ENCODE results near the gene ZNF22.
"Not testable (repeated sequence)": the region's sequence is repeated elsewhere in the genome, so short reads cannot be mapped to it uniquely, and the experiment has no call there.

Gene ZNF22

DNA sequence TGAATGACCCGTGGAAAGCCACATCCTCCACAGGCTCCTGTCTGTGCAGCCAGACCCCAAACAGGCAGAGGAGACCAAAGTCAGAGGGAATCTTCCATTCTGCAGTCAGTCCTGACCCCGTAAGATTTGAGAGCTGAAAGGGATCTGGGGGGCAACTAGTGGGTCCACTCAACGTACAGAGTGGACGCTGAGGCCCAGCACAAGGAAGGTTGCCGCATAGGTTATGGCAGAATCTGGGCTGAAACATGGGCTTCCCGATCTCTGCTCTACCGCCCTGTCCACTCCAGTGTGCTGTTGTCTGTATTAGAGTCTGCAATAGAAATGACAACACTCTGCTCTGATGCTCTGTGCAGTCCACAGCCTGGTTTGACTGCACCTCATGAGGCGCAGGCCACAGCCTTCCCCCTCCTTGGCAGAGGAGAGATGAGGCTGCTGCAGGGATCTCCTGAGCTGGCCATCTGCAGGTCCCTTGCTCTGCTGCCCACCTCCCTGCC, 7.9 kb upstream of the ZNF22 start:
- DNase-seq, result no peak

DNA sequence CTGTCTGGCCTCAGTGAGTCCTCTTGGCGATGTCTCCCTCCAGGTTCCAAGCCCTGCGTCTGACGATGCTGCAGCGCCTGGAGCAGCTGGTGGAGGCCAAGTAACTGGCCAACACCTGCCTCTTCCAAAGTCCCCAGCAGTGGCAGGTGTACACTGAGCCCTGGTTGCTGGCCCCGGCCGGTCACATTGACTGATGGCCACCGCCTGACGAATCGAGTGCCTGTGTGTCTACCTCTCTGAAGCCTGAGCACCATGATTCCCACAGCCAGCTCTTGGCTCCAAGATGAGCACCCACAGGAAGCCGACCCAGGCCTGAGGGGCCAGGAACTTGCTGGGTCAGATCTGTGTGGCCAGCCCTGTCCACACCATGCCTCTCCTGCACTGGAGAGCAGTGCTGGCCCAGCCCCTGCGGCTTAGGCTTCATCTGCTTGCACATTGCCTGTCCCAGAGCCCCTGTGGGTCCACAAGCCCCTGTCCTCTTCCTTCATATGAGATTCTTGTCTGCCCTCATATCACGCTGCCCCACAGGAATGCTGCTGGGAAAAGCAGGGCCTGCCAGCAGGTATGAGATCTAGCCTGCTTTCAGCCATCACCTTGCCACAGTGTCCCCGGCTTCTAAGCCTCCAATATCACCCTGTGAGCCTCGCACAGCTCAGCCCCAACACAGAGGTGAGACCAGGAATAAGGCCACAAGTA, 7.3 kb upstream of the ZNF22 start:
- DNase-seq, result no peak

DNA sequence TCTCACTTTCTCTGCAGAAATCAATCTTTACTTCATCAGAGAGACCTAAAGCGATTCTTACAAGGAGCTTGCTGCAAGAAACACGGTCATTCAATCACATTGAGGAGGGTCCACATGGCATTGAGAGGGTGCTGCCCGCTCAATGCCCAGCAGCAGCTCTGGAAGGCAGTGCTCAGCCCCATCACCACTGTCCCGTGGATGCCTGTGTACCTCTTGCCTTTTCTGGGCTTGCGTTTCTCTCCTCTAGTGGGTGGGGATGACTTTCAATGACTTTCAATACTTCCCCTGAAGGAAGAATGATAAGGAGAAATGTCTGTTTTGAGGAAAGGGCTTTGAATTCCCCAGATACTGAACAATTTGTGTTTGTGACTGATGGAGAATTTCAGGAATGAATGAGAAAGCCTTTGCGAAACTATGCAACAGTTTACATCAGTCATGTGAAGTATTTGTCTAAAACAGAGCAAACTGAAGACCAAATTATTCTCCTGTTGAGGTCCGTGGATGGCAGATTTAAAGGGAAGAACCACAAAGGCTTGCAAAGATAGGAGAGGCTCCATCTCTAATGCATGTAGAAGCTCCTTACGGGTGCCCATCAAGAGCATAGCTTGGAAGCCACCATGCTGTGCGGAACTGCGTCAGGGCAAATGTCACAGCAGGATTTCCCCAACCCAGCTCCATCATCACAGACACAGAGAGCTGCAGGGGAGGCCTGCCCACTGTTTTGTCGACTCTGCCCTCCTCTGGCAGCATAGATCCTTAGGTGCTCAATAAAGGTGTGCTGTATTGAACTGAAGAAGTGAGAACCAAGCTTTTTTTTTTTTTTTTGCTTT, 6.6 kb upstream of the ZNF22 start:
- DNase-seq, result no peak

DNA sequence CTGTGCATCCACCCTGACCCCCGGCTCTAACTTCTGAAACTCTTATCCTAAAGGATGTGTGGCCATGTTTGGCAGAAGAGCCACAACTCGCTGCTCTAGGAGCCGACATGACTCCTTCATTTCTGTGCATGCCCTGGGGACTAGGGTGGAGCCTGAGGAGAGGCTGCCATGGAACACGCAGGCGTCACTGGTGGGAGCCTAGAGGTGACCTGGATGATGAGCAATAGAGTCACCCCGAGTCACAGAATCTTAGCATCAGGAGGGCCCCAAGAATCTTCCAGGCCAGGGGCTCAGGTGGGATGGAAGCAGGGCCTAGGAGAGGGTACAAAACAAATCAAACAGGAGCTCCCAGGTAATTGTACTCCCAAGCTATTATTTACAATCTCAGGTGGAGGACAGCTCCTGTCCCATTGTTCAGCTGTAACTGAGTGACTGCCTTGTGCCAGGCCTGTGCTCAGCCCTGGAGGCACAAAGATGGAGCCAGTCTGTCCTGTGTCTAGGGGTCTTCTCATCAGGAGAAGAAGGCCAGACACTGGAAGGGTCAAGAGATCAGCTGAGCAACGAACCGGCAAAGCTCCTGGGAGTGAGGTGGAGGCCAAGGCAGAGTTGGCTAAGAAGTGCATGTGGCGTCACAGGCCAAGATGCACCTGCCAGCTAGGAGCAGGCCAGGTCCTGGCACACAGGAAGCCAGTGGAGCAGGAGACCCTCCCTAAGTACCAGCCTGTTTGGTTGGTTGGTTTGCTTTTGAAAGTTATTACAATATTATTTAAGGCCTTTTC, 5.8 kb upstream of the ZNF22 start:
- DNase-seq, result no peak

DNA sequence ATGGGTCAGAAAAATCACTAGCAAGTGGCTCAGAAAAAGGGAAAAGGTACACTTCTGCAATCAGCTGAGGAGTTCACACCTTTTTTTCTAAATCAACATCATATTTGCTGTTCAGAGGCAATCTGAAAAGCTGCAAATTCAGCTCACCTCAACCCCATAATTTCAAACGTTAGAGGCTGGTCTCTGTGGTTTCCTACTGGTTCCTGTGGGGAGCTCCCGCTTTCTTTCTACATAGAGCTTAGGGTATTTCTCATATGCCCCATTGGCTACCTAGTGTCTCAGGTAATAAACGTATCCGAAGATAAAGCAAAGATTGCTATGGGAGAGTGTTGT, 5.2 kb upstream of the ZNF22 start:
- no peak for DNase-seq

DNA sequence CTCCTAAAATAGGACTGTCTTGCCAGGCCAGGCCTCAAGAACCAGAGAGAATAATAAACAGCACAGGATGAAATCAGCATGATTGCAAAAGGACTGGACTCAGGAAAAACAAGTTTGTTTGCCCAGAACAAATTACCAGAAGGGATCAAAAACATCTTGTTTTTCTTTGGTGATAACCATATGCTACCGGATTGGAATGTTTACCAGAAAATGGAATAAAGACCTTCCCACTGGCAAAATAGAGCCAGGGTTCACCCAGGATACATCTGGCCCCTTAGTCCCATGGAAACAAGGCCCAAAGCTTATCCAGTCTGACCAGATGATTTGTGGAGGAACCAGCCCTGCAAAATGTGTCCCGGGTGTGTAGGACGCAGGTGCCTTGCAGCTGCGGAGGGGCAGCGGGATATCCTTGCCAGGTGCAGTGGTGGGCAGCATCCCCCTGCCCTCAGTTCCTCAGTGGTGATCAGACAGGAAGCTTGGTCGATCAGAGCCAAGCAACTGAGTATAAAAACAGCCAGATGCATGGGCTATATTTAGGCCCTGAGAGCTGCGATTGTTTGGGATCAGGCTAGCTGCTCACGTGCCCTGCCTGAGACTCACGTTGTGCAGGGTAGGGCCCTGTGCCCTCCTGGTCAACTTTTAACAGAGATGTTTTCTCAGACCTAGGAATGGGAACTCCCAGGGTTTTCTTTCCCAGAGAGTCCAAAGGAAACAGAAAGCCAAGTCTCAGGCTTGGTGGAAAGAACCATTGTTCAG, 4.6 kb upstream of the ZNF22 start:
- DNase-seq, result no peak

DNA sequence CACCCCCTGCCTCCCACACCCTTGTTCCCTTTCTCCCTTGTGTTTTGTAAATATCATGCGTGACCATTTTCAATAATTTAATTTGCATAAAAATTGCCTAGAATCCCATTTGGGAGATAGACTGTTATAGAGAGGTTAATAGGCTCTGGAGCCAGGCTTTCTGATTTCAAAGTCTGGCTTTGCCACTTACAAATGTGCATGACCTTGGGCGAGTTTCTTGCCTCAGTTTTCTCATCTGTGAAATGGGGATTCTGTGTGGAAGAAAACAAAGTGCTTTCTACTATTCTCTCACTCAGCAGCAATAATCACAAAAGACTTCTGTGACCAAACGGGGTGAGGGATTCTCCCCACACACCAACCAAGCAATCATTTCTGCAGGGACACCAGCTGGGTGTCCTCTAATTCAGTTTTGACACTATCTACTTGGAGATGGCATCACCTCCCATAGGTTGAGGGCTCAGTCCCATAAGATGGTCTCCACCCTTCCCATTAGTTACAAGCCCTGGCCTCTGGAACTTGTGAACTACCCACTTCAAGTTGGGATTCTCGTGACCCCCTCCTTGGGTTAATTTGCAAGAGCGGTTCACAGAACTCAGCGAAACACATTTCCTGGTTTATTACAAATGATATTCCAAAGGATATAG, 3.5 kb upstream of the ZNF22 start:
- DNase-seq, result no peak

DNA sequence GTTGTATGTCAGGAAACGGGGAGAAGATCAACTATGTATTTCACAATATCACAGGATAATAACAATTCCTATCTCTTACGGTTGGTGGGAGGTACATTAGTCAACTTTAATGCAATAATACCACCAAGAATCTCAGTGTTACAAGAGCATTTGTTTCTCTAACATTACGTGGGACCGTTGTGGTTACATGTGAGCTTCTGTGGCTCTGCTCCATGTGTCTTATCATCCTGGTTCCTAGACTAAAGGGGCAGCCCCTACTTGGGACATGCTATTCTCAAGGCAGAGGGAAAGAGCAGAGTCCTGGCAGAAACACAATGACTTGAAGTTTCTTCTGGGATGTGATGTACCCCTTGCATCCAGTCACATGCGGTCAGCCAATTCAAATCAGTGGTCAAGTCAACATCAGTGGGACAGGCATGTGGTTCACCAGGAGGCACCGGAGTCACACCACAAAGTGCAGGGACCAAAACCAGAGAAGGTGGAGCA, 2.5 kb upstream of the ZNF22 start:
- DNase-seq, result no peak

DNA sequence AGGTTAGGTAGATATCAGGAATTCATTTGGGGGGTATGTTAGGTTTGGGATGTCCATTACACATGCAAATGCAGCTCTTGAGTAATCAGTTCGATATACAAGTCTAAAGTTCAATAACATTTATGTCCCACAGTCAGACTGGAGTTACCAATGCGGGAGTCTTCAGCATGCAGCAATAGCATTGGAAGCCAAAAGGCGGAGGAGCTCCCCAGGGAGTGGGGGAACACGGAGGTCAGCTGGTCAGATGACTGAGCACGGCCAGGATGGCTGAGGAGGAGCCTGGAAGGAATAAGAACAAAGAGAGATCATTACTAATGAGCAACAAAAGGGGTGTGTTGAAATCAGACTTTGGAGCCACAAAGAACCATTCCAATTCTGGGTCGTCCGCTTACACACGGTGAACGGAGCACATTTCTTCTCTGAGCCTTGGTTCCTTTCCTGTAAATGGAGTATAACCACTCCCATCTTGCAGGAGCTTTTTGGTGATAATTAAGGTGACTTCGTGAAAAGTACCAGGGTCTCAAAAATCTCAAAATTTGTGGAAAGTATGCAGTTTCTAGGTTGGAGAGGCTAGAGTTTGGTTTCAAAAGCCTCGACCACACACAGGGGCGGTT, 478 bp upstream of the ZNF22 start:
- DNase-seq, result no peak

DNA sequence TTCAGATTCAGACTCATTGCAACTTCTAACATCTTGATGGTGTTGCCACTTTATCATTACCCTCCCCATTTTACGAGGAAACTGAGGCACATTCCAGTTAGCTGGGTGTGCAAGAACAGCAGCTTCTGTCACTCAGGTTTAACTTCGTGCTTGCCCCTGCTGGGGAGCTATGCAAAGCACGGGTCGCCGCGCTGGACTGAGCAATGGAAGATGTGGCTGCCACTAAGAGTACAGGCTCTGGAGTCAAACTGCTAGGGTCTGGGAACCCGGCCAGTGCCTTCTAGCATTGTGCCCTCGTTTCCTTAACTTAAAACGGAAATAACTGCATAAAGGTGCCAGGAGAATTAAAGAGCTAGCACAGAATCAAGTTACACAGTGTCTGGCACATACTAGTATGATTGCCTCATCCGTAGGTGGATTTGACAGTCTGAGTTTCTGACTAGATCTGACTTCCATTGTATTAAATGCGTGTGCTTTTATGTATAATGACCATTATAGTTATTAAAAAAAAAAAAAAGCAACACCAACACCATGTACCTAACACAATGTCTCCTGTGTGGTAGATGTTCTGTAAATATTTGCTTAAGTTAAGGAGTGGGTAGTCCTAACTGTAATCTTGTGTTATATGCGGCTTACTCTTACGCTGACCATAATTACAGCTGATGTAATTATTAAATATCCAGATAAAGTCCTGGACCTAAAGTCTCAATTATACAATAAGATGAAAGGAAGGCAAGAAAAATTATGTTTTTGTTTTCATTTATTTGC, 842 bp downstream of the ZNF22 start:
- DNase-seq, result no peak

DNA sequence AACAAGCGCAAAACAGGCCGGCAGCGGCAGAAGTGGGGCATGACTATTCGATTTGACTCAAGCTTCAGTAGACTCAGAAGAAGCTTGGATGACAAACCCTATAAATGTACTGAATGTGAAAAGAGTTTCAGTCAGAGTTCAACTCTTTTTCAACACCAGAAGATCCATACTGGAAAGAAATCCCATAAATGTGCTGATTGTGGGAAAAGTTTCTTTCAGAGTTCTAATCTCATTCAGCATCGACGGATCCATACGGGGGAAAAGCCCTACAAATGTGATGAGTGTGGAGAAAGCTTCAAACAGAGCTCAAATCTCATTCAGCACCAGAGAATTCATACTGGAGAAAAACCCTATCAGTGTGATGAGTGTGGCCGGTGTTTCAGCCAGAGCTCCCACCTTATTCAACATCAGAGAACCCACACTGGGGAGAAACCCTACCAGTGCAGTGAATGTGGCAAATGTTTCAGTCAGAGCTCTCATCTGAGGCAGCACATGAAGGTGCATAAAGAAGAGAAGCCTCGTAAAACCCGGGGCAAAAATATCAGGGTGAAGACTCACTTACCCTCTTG, 2.8 kb downstream of the ZNF22 start:
- no peak for DNase-seq

DNA sequence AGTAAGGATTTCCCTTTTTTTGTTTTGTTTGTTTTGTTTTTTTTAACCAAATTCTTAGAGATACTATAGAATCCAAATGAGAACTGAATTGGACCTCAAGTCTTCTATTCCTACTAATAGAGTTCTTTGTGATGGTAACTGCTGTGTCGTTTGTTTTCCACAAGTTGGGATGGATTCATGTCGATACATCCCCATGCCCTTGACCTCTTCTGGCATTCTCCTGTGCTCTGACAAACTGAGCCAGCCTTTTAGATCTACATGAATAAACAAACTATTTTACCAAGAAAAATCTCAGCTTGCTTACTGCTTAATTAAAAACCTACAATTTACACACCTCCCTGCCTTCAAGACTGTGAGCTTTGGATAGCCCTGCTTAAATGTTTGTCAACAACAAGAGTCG, 3.9 kb downstream of the ZNF22 start:
- no peak for DNase-seq

DNA sequence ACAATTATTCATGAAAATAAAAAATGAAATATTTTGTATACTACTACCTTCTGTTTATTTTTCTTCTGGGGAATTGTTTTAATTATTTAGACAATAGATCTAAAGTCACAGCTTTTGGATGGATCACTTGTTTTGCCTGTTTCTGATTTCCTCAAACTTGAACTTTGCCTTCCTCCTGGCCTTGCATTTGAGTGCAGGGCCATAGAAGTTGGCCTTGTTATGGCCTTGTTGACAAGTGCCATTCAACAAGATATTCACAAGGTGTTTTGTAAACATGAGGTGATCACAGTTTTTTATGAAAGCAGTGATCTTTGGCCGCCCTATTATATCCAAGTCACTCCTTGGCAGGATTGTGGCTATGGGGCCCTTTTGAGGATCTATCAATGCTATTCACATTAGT, 4.6 kb downstream of the ZNF22 start:
- no peak for DNase-seq

DNA sequence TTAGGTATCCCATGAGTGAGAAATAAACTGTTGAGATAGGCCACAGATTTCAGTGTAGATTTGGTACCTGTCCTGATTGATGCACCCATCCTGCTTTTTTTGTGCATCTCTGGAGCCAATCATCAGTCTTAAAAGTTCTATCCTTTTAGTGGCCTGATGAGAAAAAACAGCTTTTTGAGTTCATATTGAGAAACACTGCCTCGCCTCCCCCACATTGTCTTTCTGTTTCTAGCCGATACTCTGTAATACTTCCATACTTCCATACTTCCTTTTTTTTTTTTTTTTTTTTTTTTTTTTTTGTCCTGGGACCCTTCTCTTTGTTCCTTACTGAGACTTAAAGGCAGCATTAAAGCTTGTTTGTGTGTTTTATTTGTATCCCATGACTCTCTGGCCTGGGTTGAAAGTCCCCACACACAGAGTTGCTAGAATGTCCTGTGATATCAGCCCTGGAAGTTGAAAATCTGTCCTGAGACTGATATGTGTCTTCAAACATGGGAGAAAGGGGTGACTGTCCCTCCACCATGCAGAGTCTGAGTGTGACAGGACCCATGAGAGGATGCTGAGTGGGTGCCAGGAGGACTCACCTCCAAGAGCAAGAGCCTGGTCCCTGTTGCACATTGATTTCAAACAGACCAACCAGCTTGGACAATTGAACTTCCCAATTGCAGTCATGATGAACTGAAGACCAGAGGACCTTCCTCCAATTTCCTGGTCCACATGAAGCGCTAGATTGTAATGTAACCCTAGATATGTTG, 5.7 kb downstream of the ZNF22 start:
- no peak for DNase-seq

DNA sequence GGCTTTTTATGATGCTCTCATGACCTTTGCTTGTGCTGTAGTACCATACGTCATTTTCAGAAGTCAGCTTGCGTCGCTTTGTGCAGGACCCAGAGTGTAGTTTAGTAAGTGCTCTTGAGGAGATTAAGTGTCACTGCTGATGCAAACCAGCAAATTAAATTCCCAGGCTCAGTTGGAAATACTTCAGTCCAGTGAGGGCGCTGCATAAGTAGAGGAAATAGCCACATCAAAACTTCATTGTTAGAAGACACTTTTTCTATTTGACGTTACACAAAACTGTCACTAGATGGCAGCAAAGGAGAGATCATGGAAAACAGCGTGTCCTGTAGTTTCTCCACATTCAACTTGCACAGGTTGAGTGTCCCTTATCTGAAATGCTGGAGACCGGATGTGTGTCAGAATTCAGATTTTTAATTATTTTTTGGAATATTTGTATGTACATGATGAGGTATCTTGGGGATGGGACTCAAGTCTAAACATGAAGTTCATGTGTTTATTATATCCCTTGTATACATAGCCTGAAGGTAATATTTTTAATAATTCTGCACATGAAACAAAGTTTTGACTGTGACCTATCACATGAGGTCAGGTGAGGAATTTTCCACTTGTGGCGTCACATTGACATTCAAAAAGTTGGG, 7.9 kb downstream of the ZNF22 start:
- peak; percentile 59 for DNase-seq

DNA sequence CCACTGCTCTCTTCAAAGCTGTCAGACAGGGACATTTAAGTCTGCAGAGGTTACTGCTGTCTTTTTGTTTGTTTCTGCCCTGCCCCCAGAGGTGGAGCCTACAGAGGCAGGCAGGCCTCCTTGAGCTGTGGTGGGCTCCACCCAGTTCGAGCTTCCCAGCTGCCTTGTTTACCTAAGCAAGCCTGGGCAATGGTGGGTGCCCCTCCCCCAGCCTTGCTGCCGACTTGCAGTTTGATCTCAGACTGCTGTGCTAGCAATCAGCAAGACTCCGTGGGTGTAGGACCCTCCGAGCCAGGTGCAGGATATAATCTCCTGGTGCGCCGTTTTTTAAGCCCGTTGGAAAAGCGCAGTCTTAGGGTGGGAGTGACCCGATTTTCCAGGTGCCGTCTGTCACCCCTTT, 13.8 kb downstream of the ZNF22 start:
- not testable (repeated sequence) for DNase-seq

DNA sequence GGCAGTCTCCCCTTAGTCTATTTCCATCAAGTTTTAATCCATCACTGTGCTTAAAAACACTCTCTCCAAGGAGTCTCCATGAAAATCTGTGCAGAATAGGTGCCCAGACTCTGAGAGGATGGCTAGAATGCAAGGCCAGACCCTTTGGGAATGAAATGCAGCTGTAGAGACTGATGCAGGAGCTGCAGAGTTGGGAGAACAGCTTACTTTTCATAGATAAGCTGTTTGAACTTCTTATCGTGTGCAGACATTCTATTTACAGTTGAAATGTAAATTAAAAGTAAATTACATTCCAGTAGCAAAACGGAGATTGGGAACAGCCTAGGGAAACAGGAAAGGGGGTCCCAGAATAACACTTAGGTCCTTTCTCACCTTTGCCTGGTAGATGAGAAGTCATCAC, 14.9 kb downstream of the ZNF22 start:
- no peak for DNase-seq

DNA sequence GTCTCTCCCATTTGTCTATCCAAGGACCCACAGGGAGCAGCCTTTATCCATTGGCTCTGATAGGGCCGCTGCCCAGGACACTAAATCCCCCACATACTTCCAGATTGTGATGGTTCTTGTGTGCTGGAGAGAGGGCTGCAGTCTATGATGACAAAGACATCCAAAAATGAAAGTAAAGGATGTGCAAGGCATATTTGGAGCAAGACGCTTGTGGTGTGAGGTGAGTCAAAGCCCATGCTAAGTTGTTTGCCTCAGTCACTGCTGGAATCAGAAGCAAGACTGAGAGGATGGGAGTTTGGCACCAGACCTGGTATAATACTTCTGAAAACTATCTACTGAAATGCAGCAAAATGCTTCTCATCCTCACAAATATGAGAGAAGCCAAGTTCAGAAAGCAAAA, 22.7 kb downstream of the ZNF22 start:
- no peak for DNase-seq

DNA sequence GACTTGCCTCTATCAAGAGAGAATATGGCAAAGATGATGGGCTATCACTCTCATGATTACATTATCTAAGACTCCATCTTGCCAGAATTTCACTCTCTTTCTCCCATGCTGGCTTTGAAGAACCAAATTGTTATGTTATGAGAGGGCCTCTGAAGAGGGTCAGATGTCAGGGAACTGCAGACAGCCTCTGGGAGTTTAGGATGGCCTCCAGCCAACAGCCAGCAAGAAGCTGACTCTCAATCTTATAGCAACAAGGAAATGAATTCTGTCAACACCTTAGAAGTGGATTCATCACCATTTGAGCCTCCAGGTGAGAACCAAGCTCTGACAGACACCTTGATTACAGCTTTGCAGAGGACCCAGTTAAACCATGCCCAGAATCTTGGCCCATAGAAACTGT, 33.6 kb downstream of the ZNF22 start:
- no peak for DNase-seq

All from NCI-H510A (cell line).